A549 (cell line): ENCODE data around the gene ITGA1. TPM values are rescaled to one million over a fixed set of nuclear protein-coding genes. Genes with fewer than 3 reads are reported as not detected.

Experiments
- ATAC-seq, 2 experiments: fragments of 200-7000 bp in 1 of 2; fragments of >200 bp in 1 of 2; cut with Nextera tagmentation in 1 of 2; cut with Tn5 transposase in 1 of 2; 3 replicates each; pipeline versions ENCODE4 v1.8.0 to v1.9.1; 2018 to 2020; ENCODE audit warnings: mild to moderate bottlenecking in 1 of 2, moderate library complexity in 1 of 2
- CTCF ChIA-PET: fragments of 300-600 bp; sonication (Branson Sonifier 250); formaldehyde crosslinking; extraction: SDS; loops from one replicate; lab custom pipeline; 2021; ENCODE audit warnings: antibody characterized with exemption, inconsistent platforms; lab: Yijun Ruan, JAX
- POLR2A ChIA-PET: fragments of 350-600 bp; formaldehyde crosslinking; extraction: SDS; loops from one replicate; lab custom pipeline; 2021; ENCODE audit warnings: antibody characterized with exemption, inconsistent platforms; lab: Yijun Ruan, JAX
- DNase-seq, 2 experiments: peaks; one replicate each; pipeline versions ENCODE4 v3.0.0 to v3.0.0-alpha.2; 2011 to 2016; ENCODE audit warnings: low read depth in 1 of 2, low spot score in 1 of 2
- FAIRE-seq: peaks from 2 replicates; lab custom pipeline; 2011; peaks lifted over from hg19 to GRCh38; lab: Jason Lieb, UNC
- H3K27ac ChIP-seq, 2 experiments: fragments of >200 bp; sonication (Bioruptor Twin); formaldehyde crosslinking; 3 replicates each; pipeline ENCODE4 v1.5.1; 2016 to 2017
- H3K4me1 ChIP-seq: fragments of >200 bp; sonication (Bioruptor Twin); formaldehyde crosslinking; 3 replicates; pipeline ENCODE4 v1.6.1; 2016
- H3K4me2 ChIP-seq: fragments of >200 bp; sonication (Bioruptor Twin); formaldehyde crosslinking; 3 replicates; pipeline ENCODE4 v1.6.1; 2016
- H3K4me3 ChIP-seq: fragments of >200 bp; sonication (Bioruptor Twin); formaldehyde crosslinking; 3 replicates; pipeline ENCODE4 v1.5.1; 2016
- H3K9me3 ChIP-seq: fragments of >200 bp; sonication (Bioruptor Twin); formaldehyde crosslinking; 3 replicates; pipeline ENCODE4 v1.6.1; 2016
- CBX2 ChIP-seq: fragments of 200-600 bp; sonication (generic); IDR thresholded peaks from 2 replicates; pipeline ENCODE4 v1.6.1; 2016; ENCODE audit warnings: low read depth, mild to moderate bottlenecking, borderline replicate concordance
- CBX8 ChIP-seq: fragments of 200-600 bp; sonication (generic); IDR thresholded peaks from 2 replicates; pipeline ENCODE4 v1.6.1; 2016
- CEBPB ChIP-seq, 2 experiments: fragments of >200 bp in 1 of 2; sonication (Bioruptor Twin) in 1 of 2; formaldehyde crosslinking in 1 of 2; IDR thresholded peaks; 2 replicates each; pipeline ENCODE4 v1.6.1; 2012 to 2016
- CHD2 ChIP-seq: fragments of 150-350 bp; IDR thresholded peaks from 2 replicates; pipeline ENCODE4 v1.6.1; 2014; ENCODE audit warnings: low read length; ENCODE audit not compliant: partially characterized antibody
- E2F6 ChIP-seq: IDR thresholded peaks from 2 replicates; pipeline ENCODE4 v1.6.1; 2012; ENCODE audit warnings: low read depth, borderline replicate concordance
- EHMT2 ChIP-seq: fragments of 200-600 bp; sonication (generic); IDR thresholded peaks from 2 replicates; pipeline ENCODE4 v1.6.1; 2016; ENCODE audit warnings: antibody characterized with exemption, low read depth, mild to moderate bottlenecking, moderate library complexity
- ELK1 ChIP-seq: fragments of 150-350 bp; IDR thresholded peaks from 2 replicates; pipeline ENCODE4 v1.6.1; 2014; ENCODE audit warnings: low read depth, mild to moderate bottlenecking, low read length
- FOSB ChIP-seq: fragments of 250-450 bp; sonication (Bioruptor Pico); IDR thresholded peaks from 2 replicates; pipeline ENCODE4 v1.5.0; 2020; ENCODE audit warnings: mild to moderate bottlenecking, moderate library complexity
- HDAC2 ChIP-seq: fragments of 200-600 bp; sonication (generic); IDR thresholded peaks from 2 replicates; pipeline ENCODE4 v1.6.1; 2016
- HEYL ChIP-seq: fragments of 250-450 bp; sonication (Bioruptor Pico); IDR thresholded peaks from 2 replicates; pipeline ENCODE4 v1.8.0; 2021; ENCODE audit warnings: mild to moderate bottlenecking, moderate library complexity
- HMGXB4 ChIP-seq: fragments of 250-450 bp; sonication (Bioruptor Pico); IDR thresholded peaks from 2 replicates; pipeline ENCODE4 v1.5.0; 2021; ENCODE audit warnings: mild to moderate bottlenecking, moderate library complexity, borderline replicate concordance
- KDM5A ChIP-seq: fragments of 200-600 bp; sonication (generic); IDR thresholded peaks from 2 replicates; pipeline ENCODE4 v1.6.1; 2016; ENCODE audit warnings: antibody characterized with exemption, mild to moderate bottlenecking
- MAFK ChIP-seq: fragments of 450-650 bp; IDR thresholded peaks from 2 replicates; pipeline ENCODE4 v1.6.1; 2014; ENCODE audit not compliant: partially characterized antibody
- NFE2L2 ChIP-seq: fragments of 150-350 bp; conservative IDR thresholded peaks from 2 replicates; pipeline ENCODE4 v1.6.1; 2014; ENCODE audit warnings: low read length
- PHF8 ChIP-seq: fragments of 200-600 bp; sonication (generic); IDR thresholded peaks from 2 replicates; pipeline ENCODE4 v1.6.1; 2016; ENCODE audit warnings: low read depth, mild to moderate bottlenecking, antibody characterized with exemption, moderate library complexity, borderline replicate concordance
- RARB ChIP-seq: fragments of 250-450 bp; sonication (Bioruptor Pico); IDR thresholded peaks from 2 replicates; pipeline ENCODE4 v1.8.0; 2021; ENCODE audit warnings: mild to moderate bottlenecking, moderate library complexity
- RFX5 ChIP-seq: fragments of 450-650 bp; IDR thresholded peaks from 2 replicates; pipeline ENCODE4 v1.7.1; 2014; ENCODE audit warnings: antibody characterized with exemption, mild to moderate bottlenecking, moderate library complexity
- SMC3 ChIP-seq: fragments of >200 bp; sonication (Bioruptor Twin); formaldehyde crosslinking; IDR thresholded peaks from 3 replicates; pipeline ENCODE4 v1.6.1; 2018; ENCODE audit warnings: inconsistent platforms
- TFCP2L1 ChIP-seq: fragments of 250-450 bp; sonication (Bioruptor Pico); IDR thresholded peaks from 2 replicates; pipeline ENCODE4 v1.5.0; 2021; ENCODE audit warnings: mild to moderate bottlenecking
- WGBS: methylation state at CpG from one replicate; pipeline ENCODE4 v1.1.6; 2017; ENCODE audit errors: missing lambda C conversion rate; 5-methylcytosine and 5-hydroxymethylcytosine counted together
- polyA plus RNA-seq, 4 experiments: library from polyadenylated mRNA; depleted of rRNA in 3 of 4; stranded (reverse); fragments of >200 nt; fragmentation: RNase III in 1 of 4; extraction: RNeasy Plus Mini Kit Qiagen cat#74134 plus additional on column Dnase treatment in 1 of 4; gene quantifications; 2 replicates in 3 of 4; 3 replicates in 1 of 4; pipeline ENCODE4 v1.2.3, GENCODE V29; 2011 to 2017
- TF ChIP-seq, protein P1 (sequence below): fragments of >200 bp; sonication (Bioruptor Twin); formaldehyde crosslinking; IDR thresholded peaks from 2 replicates; pipeline ENCODE4 v1.6.1; 2016

The ITGA1 gene
- polyA plus RNA-seq, 2 of the 4 experiments (the other 2 are of a cell fraction): 1.5 to 5.5 TPM

- no peak for FAIRE-seq
- no peak overlapping the region for H3K4me2 ChIP-seq
- CTCF ChIA-PET: no interaction called here
- no peaks in the 10 kb centered on the region for H3K9me3 ChIP-seq
- POLR2A ChIA-PET: no interaction called here
- WGBS: 39% methylated on average over 5 of the region's 5 CpGs
- no peak for ATAC-seq
- no peaks in the 10 kb centered on the region for H3K4me1 ChIP-seq
- H3K27ac ChIP-seq: no peak overlapping the region
- H3K4me3 ChIP-seq: no peak overlapping the region
- DNase-seq: no peak
- no peak for TF ChIP-seq CBX8
- no peak for TF ChIP-seq MAFK
Measured at GRCh38 chr5:52769061-52769460, 18.7 kb upstream of the ITGA1 start.

DNA sequence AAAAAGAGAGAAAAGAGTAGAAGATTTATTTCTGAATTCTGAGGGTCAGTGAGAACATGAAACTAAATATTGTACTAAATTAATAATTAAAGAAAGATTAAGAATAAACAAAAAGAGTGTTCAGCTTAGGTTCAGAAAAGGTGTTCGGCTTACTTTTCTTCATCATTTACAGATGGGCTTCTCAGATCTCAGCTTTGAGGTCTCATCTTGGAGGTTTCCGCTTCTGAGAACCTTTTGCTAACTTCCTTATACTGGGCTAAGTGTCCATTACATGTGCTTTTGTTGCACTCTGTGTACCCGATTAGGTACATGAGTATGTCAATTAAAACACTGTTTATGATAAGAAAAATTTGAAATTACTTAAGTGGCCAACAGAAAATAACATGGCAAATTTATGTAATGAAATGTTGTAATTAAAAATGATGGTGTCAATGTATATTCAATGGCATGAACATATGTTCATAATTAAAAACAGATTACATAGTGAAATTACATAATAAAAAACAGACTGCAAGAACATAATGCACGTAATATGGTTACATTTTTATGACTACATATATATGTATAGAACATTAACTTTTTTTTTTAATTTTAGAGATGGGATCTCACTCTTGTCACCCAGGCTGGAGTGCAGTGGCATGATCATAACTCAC is 17.3 kb upstream of the ITGA1 start:
- no peak overlapping the region for H3K4me2 ChIP-seq
- H3K27ac ChIP-seq: no peak overlapping the region
- POLR2A ChIA-PET: no interaction called here
- TF ChIP-seq, protein P1, sequence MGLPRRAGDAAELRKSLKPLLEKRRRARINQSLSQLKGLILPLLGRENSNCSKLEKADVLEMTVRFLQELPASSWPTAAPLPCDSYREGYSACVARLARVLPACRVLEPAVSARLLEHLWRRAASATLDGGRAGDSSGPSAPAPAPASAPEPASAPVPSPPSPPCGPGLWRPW: no peak
- TF ChIP-seq NFE2L2 (no peak), ELK1 (no peak), TFCP2L1 (CRISPR knock-in tag) (no peak), RFX5 (no peak), CBX2 (no peak), HEYL (CRISPR knock-in tag) (no peak), FOSB (CRISPR knock-in tag) (no peak), CEBPB (IDR thresholded peaks at IDR 0.05) (no peak), RARB (CRISPR knock-in tag) (no peak), HMGXB4 (CRISPR knock-in tag) (no peak), PHF8 (no peak), CHD2 (no peak), E2F6 (no peak), HDAC2 (no peak), EHMT2 (no peak), KDM5A (no peak), SMC3 (no peak)
- DNase-seq (no peak), FAIRE-seq (no peak), ATAC-seq (no peak)
- H3K4me3 ChIP-seq: no peak overlapping the region
- CTCF ChIA-PET: no interaction called here
- H3K4me1 ChIP-seq: no peaks in the 10 kb centered on the region
- no peaks in the 10 kb centered on the region for H3K9me3 ChIP-seq
- WGBS: 72% methylated on average over 4 of the region's 4 CpGs
